GM03348 (cell line): ENCODE data around the gene SLC7A10.
A peak's percentile ranks its signal among the peaks of the same experiment; 100 is the strongest.

Experiments used
- DNase-seq: peaks from one replicate; pipeline ENCODE4 v3.0.0; 2012; ENCODE audit warnings: low spot score

The SLC7A10 gene

GRCh38 chr19:33225458-33225926, at the start of gene SLC7A10:
TSS of gene SLC7A10 (minus strand) at chr19:33225850. CDS start at chr19:33225703, 147 bp downstream.
- no peak for DNase-seq

GRCh38 chr19:33274663-33275558, 49.3 kb upstream of the SLC7A10 start:
- no peak for DNase-seq

GRCh38 chr19:33273881-33274662, 48.4 kb upstream of the SLC7A10 start:
- DNase-seq, result peak; percentile 91

- no peak for DNase-seq
Measured at GRCh38 chr19:33273065-33273736, 47.6 kb upstream of the SLC7A10 start.

- no peak for DNase-seq
Measured at GRCh38 chr19:33271246-33272021, 45.8 kb upstream of the SLC7A10 start.

- DNase-seq, result no peak
Measured at GRCh38 chr19:33270769-33271168, 45.1 kb upstream of the SLC7A10 start.

- no peak for DNase-seq
Measured at GRCh38 chr19:33269016-33269415, 43.4 kb upstream of the SLC7A10 start.

GRCh38 chr19:33268162-33268991, 42.7 kb upstream of the SLC7A10 start:
- no peak for DNase-seq

GRCh38 chr19:33267706-33268105, 42.1 kb upstream of the SLC7A10 start:
- DNase-seq, result no peak

- no peak for DNase-seq
Measured at GRCh38 chr19:33266974-33267484, 41.4 kb upstream of the SLC7A10 start.

GRCh38 chr19:33264881-33265445, 39.3 kb upstream of the SLC7A10 start:
- DNase-seq, result no peak

- DNase-seq, result no peak
Measured at GRCh38 chr19:33263325-33264023, 37.8 kb upstream of the SLC7A10 start.

- DNase-seq, result no peak
Measured at GRCh38 chr19:33261511-33262189, 36.0 kb upstream of the SLC7A10 start.

GRCh38 chr19:33260628-33261418, 35.2 kb upstream of the SLC7A10 start:
- DNase-seq, result no peak

- DNase-seq, result no peak
Measured at GRCh38 chr19:33259539-33259938, 33.9 kb upstream of the SLC7A10 start.

GRCh38 chr19:33257828-33258227, 32.2 kb upstream of the SLC7A10 start:
- DNase-seq, result no peak

GRCh38 chr19:33256261-33256660, 30.6 kb upstream of the SLC7A10 start:
- DNase-seq, result no peak

GRCh38 chr19:33255781-33256180, 30.1 kb upstream of the SLC7A10 start:
- no peak for DNase-seq
